K562 (cell line): Measurements from ENCODE around the gene MERTK. TPM values are rescaled to one million over a fixed set of nuclear protein-coding genes. Genes with fewer than 3 reads are reported as not detected.

Source experiments
- ARID3B ChIP-seq: fragments of 250-450 bp; sonication (Bioruptor Pico); IDR thresholded peaks from 2 replicates; pipeline ENCODE4 v1.4.0; 2020; ENCODE audit warnings: borderline replicate concordance
- ATF4 ChIP-seq: fragments of 450-650 bp; formaldehyde crosslinking; IDR thresholded peaks from 2 replicates; pipeline ENCODE4 v1.4.0; 2022; ENCODE audit warnings: mild to moderate bottlenecking, moderate library complexity
- CEBPG ChIP-seq, 3 experiments: fragments of 200-800 bp in 1 of 3; sonication (Bioruptor generic) in 1 of 3; sonication (generic) in 1 of 3; formaldehyde crosslinking in 1 of 3; IDR thresholded peaks in 2 of 3; conservative IDR thresholded peaks in 1 of 3; 2 replicates each; pipeline versions ENCODE4 v1.6.1 to v1.8.0; 2016 to 2022; ENCODE audit warnings: missing compliant biosample characterization in 2 of 3, missing genetic modification characterization in 2 of 3, mild to moderate bottlenecking in 1 of 3, missing genetic modification reagents in 1 of 3
- E2F8 ChIP-seq: fragments of 450-650 bp; IDR thresholded peaks from 2 replicates; pipeline ENCODE4 v1.7.1; 2018; ENCODE audit warnings: mild to moderate bottlenecking, low read depth; ENCODE audit not compliant: partially characterized antibody
- ESRRB ChIP-seq: fragments of 250-450 bp; sonication (Bioruptor Pico); IDR thresholded peaks from 2 replicates; pipeline ENCODE4 v1.5.0; 2020; ENCODE audit warnings: mild to moderate bottlenecking, moderate library complexity, borderline replicate concordance
- FOXO4 ChIP-seq: fragments of 450-650 bp; formaldehyde crosslinking; IDR thresholded peaks from 2 replicates; pipeline ENCODE4 v1.4.0; 2020; ENCODE audit warnings: mild to moderate bottlenecking, moderate library complexity
- HEY1 ChIP-seq: fragments of 250-450 bp; sonication (Bioruptor Pico); IDR thresholded peaks from 2 replicates; pipeline ENCODE4 v1.5.0; 2020; ENCODE audit warnings: mild to moderate bottlenecking, moderate library complexity, borderline replicate concordance
- HMG20A ChIP-seq: fragments of 450-650 bp; formaldehyde crosslinking; conservative IDR thresholded peaks from 2 replicates; pipeline ENCODE4 v1.4.0; 2020; ENCODE audit warnings: mild to moderate bottlenecking, mixed read lengths
- KDM1A ChIP-seq, 2 experiments: fragments of 450-650 bp; IDR thresholded peaks; 2 replicates each; pipeline ENCODE4 v1.6.1; 2016; ENCODE audit warnings: mild to moderate bottlenecking in 2 of 2
- KHSRP ChIP-seq: fragments of 450-650 bp; IDR thresholded peaks from 2 replicates; pipeline ENCODE4 v1.6.1; 2017
- MAX ChIP-seq: sonication (generic); formaldehyde crosslinking; IDR thresholded peaks from 2 replicates; pipeline ENCODE4 v1.9.0; 2022; ENCODE audit warnings: mild to moderate bottlenecking, missing genetic modification reagents
- NCOA4 ChIP-seq: fragments of 450-650 bp; IDR thresholded peaks from 2 replicates; pipeline ENCODE4 v1.6.1; 2018; ENCODE audit warnings: mild to moderate bottlenecking; ENCODE audit not compliant: partially characterized antibody
- PTBP1 ChIP-seq: fragments of 200-400 bp; formaldehyde crosslinking; IDR thresholded peaks from 2 replicates; pipeline ENCODE4 v1.6.1; 2017; ENCODE audit warnings: low read depth, low read length
- RBM17 ChIP-seq: fragments of 200-400 bp; formaldehyde crosslinking; IDR thresholded peaks from 2 replicates; pipeline ENCODE4 v1.6.1; 2017; ENCODE audit warnings: low read depth, mild to moderate bottlenecking, low read length, borderline replicate concordance
- SNAPC5 ChIP-seq: fragments of 250-450 bp; sonication (Bioruptor Pico); IDR thresholded peaks from 2 replicates; pipeline ENCODE4 v1.8.0; 2021; ENCODE audit warnings: moderate library complexity, mild to moderate bottlenecking, inconsistent platforms
- SREBF2 ChIP-seq: sonication (generic); formaldehyde crosslinking; IDR thresholded peaks from 2 replicates; pipeline ENCODE4 v1.4.0; 2020; ENCODE audit warnings: mild to moderate bottlenecking, missing genetic modification reagents
- TSC22D4 ChIP-seq: fragments of 450-650 bp; IDR thresholded peaks from 2 replicates; pipeline ENCODE4 v1.6.1; 2016; ENCODE audit warnings: missing genetic modification characterization, missing biosample characterization, control low read depth
- XRCC5 ChIP-seq: fragments of 200-400 bp; formaldehyde crosslinking; IDR thresholded peaks from 2 replicates; pipeline ENCODE4 v1.6.1; 2017; ENCODE audit warnings: low read depth, mild to moderate bottlenecking, low read length
- ZBTB1 ChIP-seq: sonication (generic); formaldehyde crosslinking; IDR thresholded peaks from 2 replicates; pipeline ENCODE4 v1.8.1; 2023; ENCODE audit warnings: missing genetic modification reagents, low read depth, mild to moderate bottlenecking, borderline replicate concordance
- ZC3H4 ChIP-seq: sonication (generic); formaldehyde crosslinking; IDR thresholded peaks from 2 replicates; pipeline ENCODE4 v1.9.0; 2021; ENCODE audit warnings: missing genetic modification reagents, borderline replicate concordance
- ZNF551 ChIP-seq: fragments of 250-450 bp; sonication (Bioruptor Pico); IDR thresholded peaks from 2 replicates; pipeline ENCODE4 v1.5.0; 2021; ENCODE audit warnings: mild to moderate bottlenecking, moderate library complexity
- ZNF589 ChIP-seq: fragments of 200-800 bp; sonication (Bioruptor generic); IDR thresholded peaks from 2 replicates; pipeline ENCODE4 v1.6.1; 2016; ENCODE audit warnings: low read depth, missing genetic modification characterization, missing compliant biosample characterization
- polyA plus RNA-seq, 8 experiments: library from polyadenylated mRNA; depleted of rRNA in 4 of 8; stranded (reverse) in 5 of 8; unstranded in 3 of 8; fragments of >200 nt; fragmentation: Nextera tagmentation in 2 of 8; fragmentation: Illumina TruSeq in 1 of 8; extraction: Ambion mirVana in 2 of 8; extraction: Trizol in 1 of 8; gene quantifications; 2 replicates each; pipeline versions ENCODE4 v1.2.1 to v1.2.3, GENCODE V29; 2011 to 2014; ENCODE audit warnings: inconsistent platforms in 1 of 8, missing spikeins in 1 of 8
- total RNA-seq, 7 experiments: library from RNA; depleted of rRNA in 6 of 7; stranded (reverse); fragments of >200 nt in 6 of 7; fragmentation: Illumina TruSeq in 2 of 7; extraction: Trizol in 2 of 7; gene quantifications; 2 replicates each; pipeline versions ENCODE4 v1.2.1 to v1.2.3, GENCODE V29; 2011 to 2021; ENCODE audit warnings: low replicate concordance in 1 of 7

The MERTK gene
- total and polyA plus RNA-seq, 9 of the 15 experiments (the other 6 are each of a cell fraction or from before 2014, with no cell fraction given), result 0.23 to 1.6 (median 0.74) TPM

- TF ChIP-seq ARID3B (CRISPR knock-in tag) (no peak), ATF4 (no peak), KDM1A (IDR thresholded peaks at IDR 0.05) (peak; percentile 84 to 85; a peak in 3 of 4 replicates), ZNF551 (CRISPR knock-in tag) (no peak), HMG20A (CRISPR knock-in tag) (no peak), ESRRB (no peak), E2F8 (no peak), SNAPC5 (CRISPR knock-in tag) (no peak), CEBPG (CRISPR knock-in tag; IDR thresholded peaks at IDR 0.05) (no peak), CEBPG (tag; conservative IDR thresholded peaks at IDR 0.05 in 1 of 2, IDR thresholded peaks at IDR 0.05 in 1 of 2) (peak; percentile 26 to 72; a peak in 2 of 4 replicates), RBM17 (no peak), ZNF589 (no peak), KHSRP (no peak), ZBTB1 (CRISPR knock-in tag) (no peak), ZC3H4 (CRISPR knock-in tag) (no peak), PTBP1 (no peak), FOXO4 (CRISPR knock-in tag) (no peak), XRCC5 (no peak), MAX (no peak), NCOA4 (no peak), TSC22D4 (no peak), SREBF2 (CRISPR knock-in tag) (no peak), HEY1 (no peak)
Measured at GRCh38 chr2:112021781-112022231, 123.4 kb downstream of the MERTK start (continued).
